Activated CD4-positive, CD25-positive, alpha-beta regulatory T cell treated with anti-CD3 and anti-CD28 coated beads, Interleukin-2, amount 50 U/mL, for 24 hours (primary cell): Measurements from ENCODE around the gene ITPR1.

Experiments
- ATAC-seq, 2 donors: fragments of 150-1000 bp; cut with Tn5 transposase; one replicate each; pipeline ENCODE4 v1.10.0; 2021; ENCODE audit warnings: mild to moderate bottlenecking in 1 of 2, moderate library complexity in 1 of 2

The ITPR1 gene

GRCh38 chr3:4511491-4512262 lies 18.5 kb downstream of the ITPR1 start:
- no peak for ATAC-seq

GRCh38 chr3:4512895-4513616 lies 19.9 kb downstream of the ITPR1 start:
- no peak for ATAC-seq

GRCh38 chr3:4514321-4514720 lies 21.2 kb downstream of the ITPR1 start:
- ATAC-seq, result no peak

GRCh38 chr3:4514916-4515315 lies 21.8 kb downstream of the ITPR1 start:
- no peak for ATAC-seq

GRCh38 chr3:4515916-4516579 lies 22.9 kb downstream of the ITPR1 start:
- ATAC-seq, result no peak

GRCh38 chr3:4517093-4517492 lies 23.9 kb downstream of the ITPR1 start:
- no peak for ATAC-seq

- ATAC-seq, result peak in 1 of 2 donors; percentile 36
Measured at GRCh38 chr3:4517643-4518311, 24.6 kb downstream of the ITPR1 start.

GRCh38 chr3:4520033-4520816 lies 27.1 kb downstream of the ITPR1 start:
- ATAC-seq, result no peak

- ATAC-seq, result no peak
Measured at GRCh38 chr3:4522947-4523346, 29.8 kb downstream of the ITPR1 start.

- ATAC-seq, result no peak
Measured at GRCh38 chr3:4523710-4524698, 30.9 kb downstream of the ITPR1 start.

GRCh38 chr3:4525560-4526223 lies 32.5 kb downstream of the ITPR1 start:
- ATAC-seq, result no peak

GRCh38 chr3:4528320-4528719 lies 35.2 kb downstream of the ITPR1 start:
- ATAC-seq, result no peak

- no peak for ATAC-seq
Measured at GRCh38 chr3:4528819-4529600, 35.9 kb downstream of the ITPR1 start.

- ATAC-seq, result no peak
Measured at GRCh38 chr3:4529876-4530588, 36.9 kb downstream of the ITPR1 start.

- no peak for ATAC-seq
Measured at GRCh38 chr3:4531478-4532025, 38.4 kb downstream of the ITPR1 start.

GRCh38 chr3:4532535-4533112 lies 39.5 kb downstream of the ITPR1 start:
- no peak for ATAC-seq

- ATAC-seq, result no peak
Measured at GRCh38 chr3:4533489-4534443, 40.6 kb downstream of the ITPR1 start.
